Measurements from ENCODE around the gene BRD9. TPM values are rescaled to one million over a fixed set of nuclear protein-coding genes. Genes with fewer than 3 reads are reported as not detected.

Gene BRD9
- total RNA-seq, 1 experiment from 2014 or later, result 48.9 TPM

GRCh38 chr5:872301-872700, 20.3 kb downstream of the BRD9 start:
- TF ChIP-seq CTCF (IDR thresholded peaks at IDR 0.05; ENCODE audit: unreplicated experiment), result no peak
- Mint-ChIP-seq H3K4me3 (ENCODE audit: unreplicated experiment) (no peak overlapping the region), H3K27ac (ENCODE audit: low read depth, unreplicated experiment) (no peak overlapping the region), H3K27me3 (ENCODE audit: insufficient read depth, unreplicated experiment) (no peaks in the 10 kb centered on the region), H3K36me3 (ENCODE audit: insufficient read depth, unreplicated experiment) (peaks cover 80% of the 10 kb centered on the region), H3K9me3 (ENCODE audit: unreplicated experiment) (no peaks in the 10 kb centered on the region), H3K4me1 (ENCODE audit: insufficient read depth, unreplicated experiment) (no peaks in the 10 kb centered on the region)
- BruUV-seq (replicated peaks), result no TSS peak
- ChIA-PET POLR2A (no interaction called here), CTCF (interaction anchor here (0.6 to 0.7 kb wide), 2 partner anchors 11 to 226 kb away, joined by 3 read pairs; no protein-coding TSS in a partner anchor)
- DNase-seq (ENCODE audit: unreplicated experiment), result no peak
- intact Hi-C loops (cut with micrococcal nuclease), result no loop called here

- DNase-seq (ENCODE audit: unreplicated experiment), result no peak
- peaks cover 75% of the 10 kb centered on the region for H3K36me3 Mint-ChIP-seq (ENCODE audit: insufficient read depth, unreplicated experiment)
- POLR2A ChIA-PET, result no interaction called here
- H3K27ac Mint-ChIP-seq (ENCODE audit: low read depth, unreplicated experiment), result no peak overlapping the region
- no peak overlapping the region for H3K4me3 Mint-ChIP-seq (ENCODE audit: unreplicated experiment)
- H3K9me3 Mint-ChIP-seq (ENCODE audit: unreplicated experiment), result no peaks in the 10 kb centered on the region
- CTCF ChIA-PET, result interaction anchor here (0.6 kb wide), 1 partner anchor 10 kb away, joined by 3 read pairs; no protein-coding TSS in a partner anchor
- BruUV-seq (replicated peaks), result no TSS peak
- intact Hi-C loops (cut with micrococcal nuclease), result no loop called here
- H3K4me1 Mint-ChIP-seq (ENCODE audit: insufficient read depth, unreplicated experiment), result no peaks in the 10 kb centered on the region
- no peak for TF ChIP-seq CTCF (IDR thresholded peaks at IDR 0.05; ENCODE audit: unreplicated experiment)
- H3K27me3 Mint-ChIP-seq (ENCODE audit: insufficient read depth, unreplicated experiment), result no peaks in the 10 kb centered on the region
Measured at GRCh38 chr5:871596-872298, 20.9 kb downstream of the BRD9 start.

GRCh38 chr5:870956-871355, 21.6 kb downstream of the BRD9 start:
- Mint-ChIP-seq H3K36me3 (ENCODE audit: insufficient read depth, unreplicated experiment) (peaks cover 80% of the 10 kb centered on the region), H3K4me1 (ENCODE audit: insufficient read depth, unreplicated experiment) (no peaks in the 10 kb centered on the region), H3K27me3 (ENCODE audit: insufficient read depth, unreplicated experiment) (no peaks in the 10 kb centered on the region), H3K9me3 (ENCODE audit: unreplicated experiment) (no peaks in the 10 kb centered on the region), H3K27ac (ENCODE audit: low read depth, unreplicated experiment) (no peak overlapping the region), H3K4me3 (ENCODE audit: unreplicated experiment) (no peak overlapping the region)
- intact Hi-C loops (cut with micrococcal nuclease), result no loop called here
- CTCF ChIA-PET, result interaction anchor here (1.0 kb wide), 1 partner anchor 31 kb away, joined by 6 read pairs; no protein-coding TSS in a partner anchor
- BruUV-seq (replicated peaks), result no TSS peak
- no peak for TF ChIP-seq CTCF (IDR thresholded peaks at IDR 0.05; ENCODE audit: unreplicated experiment)
- DNase-seq (ENCODE audit: unreplicated experiment), result no peak
- POLR2A ChIA-PET, result no interaction called here

- ChIA-PET POLR2A (no interaction called here), CTCF (no interaction called here)
- no TSS peak for BruUV-seq (replicated peaks)
- Mint-ChIP-seq H3K27me3 (ENCODE audit: insufficient read depth, unreplicated experiment) (no peaks in the 10 kb centered on the region), H3K4me3 (ENCODE audit: unreplicated experiment) (no peak overlapping the region), H3K9me3 (ENCODE audit: unreplicated experiment) (no peaks in the 10 kb centered on the region), H3K36me3 (ENCODE audit: insufficient read depth, unreplicated experiment) (peaks cover 80% of the 10 kb centered on the region), H3K4me1 (ENCODE audit: insufficient read depth, unreplicated experiment) (no peaks in the 10 kb centered on the region), H3K27ac (ENCODE audit: low read depth, unreplicated experiment) (no peak overlapping the region)
- intact Hi-C loops (cut with micrococcal nuclease), result no loop called here
- no peak for DNase-seq (ENCODE audit: unreplicated experiment)
- no peak for TF ChIP-seq CTCF (IDR thresholded peaks at IDR 0.05; ENCODE audit: unreplicated experiment)
Measured at GRCh38 chr5:868428-869135, 24.0 kb downstream of the BRD9 start.
